GM23248 (cell line): Measurements from ENCODE around the gene SUFU. TPM values are rescaled to one million over a fixed set of nuclear protein-coding genes. Genes with fewer than 3 reads are reported as not detected.

Experiments
- DNase-seq: peaks from one replicate; pipeline ENCODE4 v3.0.0-alpha.2; 2015
- H2AFZ ChIP-seq: fragments of 200-600 bp; sonication (generic); 2 replicates; pipeline ENCODE4 v1.6.1; 2016; ENCODE audit warnings: antibody characterized with exemption
- H3F3A ChIP-seq: fragments of 200-600 bp; sonication (generic); 2 replicates; pipeline ENCODE4 v1.6.1; 2016; ENCODE audit warnings: mild to moderate bottlenecking, antibody characterized with exemption, mixed run types; ENCODE audit not compliant: insufficient read depth
- H3K27ac ChIP-seq: fragments of 200-600 bp; sonication (generic); 2 replicates; pipeline ENCODE4 v1.5.1; 2016; ENCODE audit warnings: mild to moderate bottlenecking
- H3K27me3 ChIP-seq: fragments of 200-600 bp; sonication (generic); replicated peaks from 2 replicates; pipeline ENCODE4 v1.6.1; 2016; ENCODE audit warnings: mild to moderate bottlenecking; ENCODE audit not compliant: insufficient read depth
- H3K36me3 ChIP-seq: fragments of 200-600 bp; sonication (generic); 2 replicates; pipeline ENCODE4 v1.6.1; 2016; ENCODE audit warnings: low read depth, mild to moderate bottlenecking
- H3K4me1 ChIP-seq: fragments of 200-600 bp; sonication (generic); 2 replicates; pipeline ENCODE4 v1.6.1; 2016; ENCODE audit warnings: mild to moderate bottlenecking; ENCODE audit not compliant: insufficient read depth
- H3K4me2 ChIP-seq: fragments of 200-600 bp; sonication (generic); one replicate; pipeline ENCODE4 v1.6.1; 2016; ENCODE audit warnings: mild to moderate bottlenecking; ENCODE audit not compliant: unreplicated experiment
- H3K4me3 ChIP-seq: fragments of 200-600 bp; sonication (generic); 2 replicates; pipeline ENCODE4 v1.5.1; 2016; ENCODE audit warnings: mild to moderate bottlenecking
- H3K79me2 ChIP-seq: fragments of 200-600 bp; sonication (generic); 2 replicates; pipeline ENCODE4 v1.6.1; 2016; ENCODE audit warnings: mild to moderate bottlenecking; ENCODE audit not compliant: insufficient read depth
- H3K9ac ChIP-seq: fragments of 200-600 bp; sonication (generic); 2 replicates; pipeline ENCODE4 v1.6.1; 2016; ENCODE audit warnings: mild to moderate bottlenecking
- H3K9me2 ChIP-seq: fragments of 200-600 bp; sonication (generic); 2 replicates; pipeline ENCODE4 v1.6.1; 2016; ENCODE audit warnings: mixed run types, mild to moderate bottlenecking, moderate library complexity; ENCODE audit not compliant: insufficient read depth
- H3K9me3 ChIP-seq: fragments of 200-600 bp; sonication (generic); one replicate; pipeline ENCODE4 v1.6.1; 2017; ENCODE audit warnings: low read depth
- H4K20me1 ChIP-seq: fragments of 200-600 bp; sonication (generic); 2 replicates; pipeline ENCODE4 v1.6.0; 2016; ENCODE audit not compliant: insufficient read depth
- EZH2 ChIP-seq: fragments of 200-600 bp; sonication (generic); IDR thresholded peaks from 2 replicates; pipeline ENCODE4 v1.6.1; 2018; ENCODE audit warnings: antibody characterized with exemption, mild to moderate bottlenecking; ENCODE audit not compliant: insufficient read depth, poor library complexity, severe bottlenecking
- EZH2phosphoT487 ChIP-seq: fragments of 200-600 bp; sonication (generic); IDR thresholded peaks from 2 replicates; pipeline ENCODE4 v1.6.1; 2018; ENCODE audit warnings: antibody characterized with exemption, moderate library complexity, mild to moderate bottlenecking, low read depth; ENCODE audit not compliant: insufficient read depth
- WGBS, 2 experiments: methylation state at CpG; one replicate each; pipeline ENCODE4 v1.1.6; 2015 to 2017; ENCODE audit warnings: low lambda C conversion rate in 2 of 2, low coverage in 1 of 2; ENCODE audit errors: missing lambda C conversion rate in 2 of 2; 5-methylcytosine and 5-hydroxymethylcytosine counted together
- in situ Hi-C: fragments of 300-500 bp; cut with MboI; formaldehyde crosslinking; loops from 2 replicates; pipeline ENCODE4 v1.15.0; 2020
- polyA plus RNA-seq: library from polyadenylated mRNA; unstranded; fragments of >200 nt; fragmentation: Nextera tagmentation; extraction: Ambion mirVana; gene quantifications from 2 replicates; pipeline ENCODE4 v1.2.1, GENCODE V29; 2016
- total RNA-seq: library from RNA; depleted of rRNA; stranded (reverse); fragments of >200 nt; shearing (Covaris generic); gene quantifications from 2 replicates; pipeline ENCODE4 v1.2.3, GENCODE V29; 2014

The SUFU gene
- total and polyA plus RNA-seq, 2 experiments from 2014 or later, result 3.1 to 5.0 TPM

GRCh38 chr10:102648269-102648888 is 144.6 kb downstream of the SUFU start:
- Histone ChIP-seq H3K9ac (peak overlapping the region; percentile 96; the same call in 1 of the 2 replicates), H3K27ac (no peak overlapping the region), H3K4me3 (peak overlapping the region; percentile 88), H3K27me3 (no peaks in the 10 kb centered on the region), H3K79me2 (peaks cover 88% of the 10 kb centered on the region), H3K36me3 (peaks cover 4% of the 10 kb centered on the region; the same call in 1 of the 2 replicates), H3K4me1 (peaks cover 40% of the 10 kb centered on the region), H3K9me3 (no peaks in the 10 kb centered on the region), H3K9me2 (no peaks in the 10 kb centered on the region), H2AFZ (no peak overlapping the region), H4K20me1 (peaks cover 17% of the 10 kb centered on the region; the same call in 1 of the 2 replicates), H3K4me2 (peak overlapping the region; percentile 84), H3F3A (peaks cover 16% of the 10 kb centered on the region; the same call in 1 of the 2 replicates)
- in situ Hi-C loops, result no loop called here
- TF ChIP-seq EZH2, result no peak
- TF ChIP-seq EZH2phosphoT487, result no peak
- 37 to 43% methylated on average over 12 of the region's 12 CpGs for WGBS, 2 experiments
- DNase-seq, result no peak

- peak; percentile 51 for DNase-seq
These were observed 145.4 kb downstream of the SUFU start for GRCh38 chr10:102648889-102649796.

GRCh38 chr10:102649797-102650654 is 146.3 kb downstream of the SUFU start:
- H2AFZ ChIP-seq, result no peak overlapping the region
- H3K36me3 ChIP-seq, result peaks cover 11% of the 10 kb centered on the region; the same call in 1 of the 2 replicates
- peaks cover 40% of the 10 kb centered on the region for H3K4me1 ChIP-seq
- peaks cover 16% of the 10 kb centered on the region; the same call in 1 of the 2 replicates for H3F3A ChIP-seq
- no peak for DNase-seq
- H3K4me2 ChIP-seq, result peak overlapping the region; percentile 84
- 68 to 71% methylated on average over 11 to 12 of the region's 12 CpGs for WGBS, 2 experiments
- in situ Hi-C loops, result no loop called here
- peak overlapping the region; percentile 96 for H3K9ac ChIP-seq
- TF ChIP-seq EZH2phosphoT487 (no peak), EZH2 (no peak)
- H3K27ac ChIP-seq, result no peak overlapping the region
- H3K9me2 ChIP-seq, result no peaks in the 10 kb centered on the region
- no peaks in the 10 kb centered on the region for H3K27me3 ChIP-seq
- H3K4me3 ChIP-seq, result peak overlapping the region; percentile 88
- peaks cover 93% of the 10 kb centered on the region for H3K79me2 ChIP-seq
- H3K9me3 ChIP-seq, result no peaks in the 10 kb centered on the region
- H4K20me1 ChIP-seq, result peaks cover 21% of the 10 kb centered on the region; the same call in 1 of the 2 replicates

More at GRCh38 chr10:102648889-102649796, 145.4 kb downstream of the SUFU start:
- Histone ChIP-seq H2AFZ (no peak overlapping the region), H3K4me3 (peak overlapping the region; percentile 88), H3K4me1 (peaks cover 40% of the 10 kb centered on the region), H3K27ac (no peak overlapping the region), H3K9me3 (no peaks in the 10 kb centered on the region), H3K27me3 (no peaks in the 10 kb centered on the region), H4K20me1 (peaks cover 17% of the 10 kb centered on the region; the same call in 1 of the 2 replicates), H3K9me2 (no peaks in the 10 kb centered on the region), H3K9ac (peak overlapping the region; percentile 96), H3K36me3 (peaks cover 10% of the 10 kb centered on the region; the same call in 1 of the 2 replicates), H3K4me2 (peak overlapping the region; percentile 84), H3K79me2 (peaks cover 93% of the 10 kb centered on the region), H3F3A (peaks cover 16% of the 10 kb centered on the region; the same call in 1 of the 2 replicates)
- no peak for TF ChIP-seq EZH2
- 22 to 25% methylated on average over 24 to 25 of the region's 25 CpGs for WGBS, 2 experiments
- in situ Hi-C loops, result no loop called here
